ENCODE data around the gene PARVG. TPM values are rescaled to one million over a fixed set of nuclear protein-coding genes. Genes with fewer than 3 reads are reported as not detected.

PARVG gene
- total RNA-seq, 4 donors from 2014 or later: 0.19 to 4.8 (median 2.7) TPM

DNA sequence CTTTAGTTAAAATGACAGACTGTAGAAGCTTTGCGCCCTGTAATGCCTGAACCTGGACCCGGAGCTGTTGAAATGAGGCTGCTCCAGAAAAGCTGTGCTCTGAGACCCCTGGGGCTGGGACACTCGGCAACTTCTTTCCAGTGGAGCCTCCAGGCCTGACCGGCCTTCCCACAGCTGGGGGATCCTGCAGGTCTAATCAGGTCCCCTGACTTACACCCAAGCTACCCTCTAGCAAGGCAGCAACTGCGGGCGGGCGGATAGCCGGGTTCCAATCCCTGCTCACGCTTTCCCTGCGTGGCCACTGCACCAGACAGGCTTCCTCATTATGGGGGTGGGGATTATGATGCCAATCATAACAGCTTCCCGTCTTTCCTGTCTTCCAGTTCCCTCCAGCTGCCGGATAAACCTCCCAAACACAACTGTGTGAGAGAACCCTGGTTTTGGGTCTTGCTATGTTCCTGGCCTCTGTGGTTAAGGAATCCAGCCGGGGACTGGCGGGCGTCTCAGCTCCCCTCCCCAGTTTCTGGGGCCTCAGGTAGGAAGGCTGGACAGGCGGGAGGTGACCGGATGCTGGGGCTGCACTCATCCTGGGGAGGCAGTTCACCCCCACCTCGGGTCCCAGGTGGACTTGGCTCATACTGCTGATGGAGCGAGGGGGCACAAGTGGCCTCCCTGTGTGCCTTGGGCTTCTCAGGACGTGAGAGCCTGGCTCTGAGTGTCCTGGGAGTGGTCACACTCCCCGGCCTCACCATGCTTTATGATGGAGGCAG is 38.6 kb downstream of the PARVG start:
- no peaks in the 10 kb centered on the region for H3K4me1 ChIP-seq
- TF ChIP-seq, protein P1, sequence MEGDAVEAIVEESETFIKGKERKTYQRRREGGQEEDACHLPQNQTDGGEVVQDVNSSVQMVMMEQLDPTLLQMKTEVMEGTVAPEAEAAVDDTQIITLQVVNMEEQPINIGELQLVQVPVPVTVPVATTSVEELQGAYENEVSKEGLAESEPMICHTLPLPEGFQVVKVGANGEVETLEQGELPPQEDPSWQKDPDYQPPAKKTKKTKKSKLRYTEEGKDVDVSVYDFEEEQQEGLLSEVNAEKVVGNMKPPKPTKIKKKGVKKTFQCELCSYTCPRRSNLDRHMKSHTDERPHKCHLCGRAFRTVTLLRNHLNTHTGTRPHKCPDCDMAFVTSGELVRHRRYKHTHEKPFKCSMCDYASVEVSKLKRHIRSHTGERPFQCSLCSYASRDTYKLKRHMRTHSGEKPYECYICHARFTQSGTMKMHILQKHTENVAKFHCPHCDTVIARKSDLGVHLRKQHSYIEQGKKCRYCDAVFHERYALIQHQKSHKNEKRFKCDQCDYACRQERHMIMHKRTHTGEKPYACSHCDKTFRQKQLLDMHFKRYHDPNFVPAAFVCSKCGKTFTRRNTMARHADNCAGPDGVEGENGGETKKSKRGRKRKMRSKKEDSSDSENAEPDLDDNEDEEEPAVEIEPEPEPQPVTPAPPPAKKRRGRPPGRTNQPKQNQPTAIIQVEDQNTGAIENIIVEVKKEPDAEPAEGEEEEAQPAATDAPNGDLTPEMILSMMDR (IDR thresholded peaks at IDR 0.05 in 4 of 5, conservative IDR thresholded peaks at IDR 0.05 in 1 of 5): no peak
- TF ChIP-seq POLR2A (IDR thresholded peaks at IDR 0.05): no peak
- H3K9me3 ChIP-seq: peaks cover 0 to 7% (median 0%) of the 10 kb centered on the region in 3 donors
- H3K27me3 ChIP-seq: peaks cover 0 to 7% (median 7%) of the 10 kb centered on the region in 3 donors
- intact Hi-C loops (cut with DNase I; ENCODE audit: low total_unique reads) (no loop called here), in situ Hi-C loops (cut with MboI; ENCODE audit: low sequenced_read_pairs in 4 of 4) (no loop called here)
- no peak for ATAC-seq
- no peak for DNase-seq
- H3K27ac ChIP-seq: no peak overlapping the region
- no peak overlapping the region for H3K4me3 ChIP-seq
- H3K36me3 ChIP-seq: no peaks in the 10 kb centered on the region

GRCh38 chr22:44220727-44221680 is 40.3 kb downstream of the PARVG start:
- DNase-seq (no peak), ATAC-seq (no peak)
- H3K36me3 ChIP-seq: no peaks in the 10 kb centered on the region
- no peak overlapping the region for H3K27ac ChIP-seq
- H3K27me3 ChIP-seq: peaks cover 0 to 11% (median 10%) of the 10 kb centered on the region in 3 donors
- H3K4me1 ChIP-seq: no peaks in the 10 kb centered on the region
- peaks cover 0 to 3% (median 0%) of the 10 kb centered on the region in 3 donors for H3K9me3 ChIP-seq
- no peak overlapping the region for H3K4me3 ChIP-seq
- intact Hi-C loops (cut with DNase I; ENCODE audit: low total_unique reads) (no loop called here), in situ Hi-C loops (cut with MboI; ENCODE audit: low sequenced_read_pairs in 4 of 4) (no loop called here)
- TF ChIP-seq, protein P1 (IDR thresholded peaks at IDR 0.05 in 4 of 5, conservative IDR thresholded peaks at IDR 0.05 in 1 of 5): no peak
- no peak for TF ChIP-seq POLR2A (IDR thresholded peaks at IDR 0.05)

- intact Hi-C loops (cut with DNase I; ENCODE audit: low total_unique reads): no loop called here
- DNase-seq (no peak), ATAC-seq (no peak)
- Histone ChIP-seq H3K27ac (no peak overlapping the region), H3K9me3 (no peaks in the 10 kb centered on the region), H3K27me3 (peaks cover 0 to 14% (median 10%) of the 10 kb centered on the region in 3 donors), H3K36me3 (no peaks in the 10 kb centered on the region), H3K4me1 (no peaks in the 10 kb centered on the region), H3K4me3 (no peak overlapping the region)
- in situ Hi-C loops (cut with MboI; ENCODE audit: low sequenced_read_pairs in 4 of 4): no loop called here
- TF ChIP-seq, protein P1 (IDR thresholded peaks at IDR 0.05 in 4 of 5, conservative IDR thresholded peaks at IDR 0.05 in 1 of 5): no peak
- no peak for TF ChIP-seq POLR2A (IDR thresholded peaks at IDR 0.05)
These were observed 41.2 kb downstream of the PARVG start for GRCh38 chr22:44221710-44222475.

DNA sequence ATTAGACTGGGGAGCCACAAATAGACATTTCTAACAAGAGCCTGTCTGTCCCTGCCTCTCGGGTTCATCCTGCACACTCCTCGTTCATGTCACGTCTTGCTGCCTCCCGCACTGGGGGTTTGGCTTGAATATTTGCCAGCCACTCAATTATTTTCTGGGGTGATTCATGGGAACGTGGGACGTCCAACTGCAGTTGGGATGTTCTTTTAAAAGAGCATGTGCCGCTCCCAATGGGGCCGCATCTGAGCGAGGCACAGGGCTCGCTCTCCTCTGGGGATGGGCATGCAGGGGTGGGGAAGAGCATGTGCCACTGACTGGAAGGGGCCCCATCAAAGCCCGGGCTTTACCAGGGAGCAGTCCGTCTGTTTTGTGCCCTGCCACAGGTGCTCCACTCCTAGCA is 43.4 kb downstream of the PARVG start:
- in situ Hi-C loops (cut with MboI; ENCODE audit: low sequenced_read_pairs in 4 of 4): no loop called here
- H3K9me3 ChIP-seq: no peaks in the 10 kb centered on the region
- peaks cover 0 to 15% (median 14%) of the 10 kb centered on the region in 3 donors for H3K27me3 ChIP-seq
- H3K36me3 ChIP-seq: no peaks in the 10 kb centered on the region
- no peak for DNase-seq
- no peak for TF ChIP-seq POLR2A (IDR thresholded peaks at IDR 0.05)
- TF ChIP-seq, protein P1 (IDR thresholded peaks at IDR 0.05 in 4 of 5, conservative IDR thresholded peaks at IDR 0.05 in 1 of 5): no peak
- intact Hi-C loops (cut with DNase I; ENCODE audit: low total_unique reads): no loop called here
- no peaks in the 10 kb centered on the region for H3K4me1 ChIP-seq
- no peak overlapping the region for H3K27ac ChIP-seq
- ATAC-seq: no peak
- no peak overlapping the region for H3K4me3 ChIP-seq

Data from gastrocnemius medialis (tissue), 4 donors.